SK-N-SH treated with all-trans-retinoic acid at 6 μM for 48 hours (cell line): ENCODE results near the gene PID1.

Experiments
- ATAC-seq: fragments of 200-7000 bp; cut with Tn5 transposase; 3 replicates; pipeline ENCODE4 v1.9.1; 2020; ENCODE audit warnings: mild to moderate bottlenecking, moderate library complexity
- ARNTL ChIP-seq: fragments of 450-650 bp; formaldehyde crosslinking; IDR thresholded peaks from 2 replicates; pipeline ENCODE4 v1.5.0; 2020; ENCODE audit warnings: low read depth, mild to moderate bottlenecking, moderate library complexity, borderline replicate concordance
- BACH2 ChIP-seq: fragments of 250-450 bp; sonication (Bioruptor Pico); IDR thresholded peaks from 2 replicates; pipeline ENCODE4 v1.9.0; 2021; ENCODE audit warnings: mild to moderate bottlenecking, borderline replicate concordance
- CREB5 ChIP-seq: fragments of 250-450 bp; sonication (Bioruptor Pico); IDR thresholded peaks from 2 replicates; pipeline ENCODE4 v1.5.1; 2020; ENCODE audit warnings: low read depth, mild to moderate bottlenecking, moderate library complexity
- CSDC2 ChIP-seq: fragments of 250-450 bp; sonication (Bioruptor Pico); IDR thresholded peaks from 2 replicates; pipeline ENCODE4 v1.5.0; 2020; ENCODE audit warnings: mild to moderate bottlenecking, moderate library complexity
- CSRNP3 ChIP-seq: fragments of 250-450 bp; sonication (Bioruptor Pico); IDR thresholded peaks from 2 replicates; pipeline ENCODE4 v1.5.1; 2021; ENCODE audit warnings: mild to moderate bottlenecking, moderate library complexity
- ESRRG ChIP-seq: fragments of 250-450 bp; sonication (Bioruptor Pico); IDR thresholded peaks from 2 replicates; pipeline ENCODE4 v1.6.1; 2021; ENCODE audit warnings: mild to moderate bottlenecking
- GLIS3 ChIP-seq: fragments of 250-450 bp; sonication (Bioruptor Pico); IDR thresholded peaks from 2 replicates; pipeline ENCODE4 v1.5.0; 2020; ENCODE audit warnings: mild to moderate bottlenecking, moderate library complexity
- ISL1 ChIP-seq: fragments of 250-450 bp; sonication (Bioruptor Pico); IDR thresholded peaks from 2 replicates; pipeline ENCODE4 v2.1.2; 2022; ENCODE audit warnings: mild to moderate bottlenecking, moderate library complexity
- OSR1 ChIP-seq: fragments of 250-450 bp; sonication (Bioruptor Pico); IDR thresholded peaks from 2 replicates; pipeline ENCODE4 v1.8.0; 2022; ENCODE audit warnings: moderate library complexity, mild to moderate bottlenecking, inconsistent platforms
- PPARA ChIP-seq: fragments of 250-450 bp; sonication (Bioruptor Pico); IDR thresholded peaks from 2 replicates; pipeline ENCODE4 v1.5.0; 2020; ENCODE audit warnings: mild to moderate bottlenecking, borderline replicate concordance
- RARB ChIP-seq: fragments of 250-450 bp; sonication (Bioruptor Pico); IDR thresholded peaks from 2 replicates; pipeline ENCODE4 v1.8.0; 2021; ENCODE audit warnings: mild to moderate bottlenecking, moderate library complexity
- SNAI2 ChIP-seq: fragments of 250-450 bp; sonication (Bioruptor Pico); IDR thresholded peaks from 2 replicates; pipeline ENCODE4 v1.5.0; 2020; ENCODE audit warnings: mild to moderate bottlenecking, moderate library complexity
- TCF4 ChIP-seq: fragments of 250-450 bp; sonication (Bioruptor Pico); IDR thresholded peaks from 2 replicates; pipeline ENCODE4 v1.8.0; 2021; ENCODE audit warnings: mild to moderate bottlenecking, moderate library complexity, borderline replicate concordance
- TOX ChIP-seq: fragments of 250-450 bp; sonication (Bioruptor Pico); IDR thresholded peaks from 2 replicates; pipeline ENCODE4 v1.8.0; 2021; ENCODE audit warnings: mild to moderate bottlenecking, moderate library complexity, borderline replicate concordance
- ZC3H10 ChIP-seq: fragments of 250-450 bp; sonication (Bioruptor Pico); IDR thresholded peaks from 2 replicates; pipeline ENCODE4 v1.5.1; 2021; ENCODE audit warnings: mild to moderate bottlenecking, moderate library complexity
- ZFP3 ChIP-seq: fragments of 250-450 bp; sonication (Bioruptor Pico); IDR thresholded peaks from 2 replicates; pipeline ENCODE4 v1.5.0; 2020; ENCODE audit warnings: mild to moderate bottlenecking, moderate library complexity
- ZFP30 ChIP-seq: fragments of 450-650 bp; formaldehyde crosslinking; IDR thresholded peaks from 2 replicates; pipeline ENCODE4 v1.5.0; 2022; ENCODE audit warnings: mild to moderate bottlenecking, moderate library complexity
- ZNF565 ChIP-seq: fragments of 450-650 bp; formaldehyde crosslinking; conservative IDR thresholded peaks from 2 replicates; pipeline ENCODE4 v1.5.0; 2020; ENCODE audit warnings: low read depth, mild to moderate bottlenecking, moderate library complexity
- ZNF70 ChIP-seq: fragments of 450-650 bp; formaldehyde crosslinking; IDR thresholded peaks from 2 replicates; pipeline ENCODE4 v1.5.0; 2020; ENCODE audit warnings: mild to moderate bottlenecking, moderate library complexity
- ZNF8 ChIP-seq: fragments of 450-650 bp; formaldehyde crosslinking; IDR thresholded peaks from 2 replicates; pipeline ENCODE4 v1.5.0; 2020; ENCODE audit warnings: mild to moderate bottlenecking, moderate library complexity
- TF ChIP-seq, protein P1 (sequence below): fragments of 250-450 bp; sonication (Bioruptor Pico); IDR thresholded peaks from 2 replicates; pipeline ENCODE4 v1.8.0; 2020; ENCODE audit warnings: mild to moderate bottlenecking, moderate library complexity, borderline replicate concordance

PID1 gene

GRCh38 chr2:229273006-229273722, 2.1 kb upstream of the PID1 start:
- ATAC-seq = no peak
- no peak for TF ChIP-seq ESRRG (CRISPR knock-in tag)
- TF ChIP-seq ZC3H10 (CRISPR knock-in tag) = no peak
- no peak for TF ChIP-seq RARB (CRISPR knock-in tag)
- TF ChIP-seq CREB5 (CRISPR knock-in tag) = no peak
- TF ChIP-seq ZNF565 (CRISPR knock-in tag) = no peak
- TF ChIP-seq CSRNP3 (CRISPR knock-in tag) = no peak
- TF ChIP-seq TOX = no peak
- TF ChIP-seq ARNTL (CRISPR knock-in tag) = no peak

DNA sequence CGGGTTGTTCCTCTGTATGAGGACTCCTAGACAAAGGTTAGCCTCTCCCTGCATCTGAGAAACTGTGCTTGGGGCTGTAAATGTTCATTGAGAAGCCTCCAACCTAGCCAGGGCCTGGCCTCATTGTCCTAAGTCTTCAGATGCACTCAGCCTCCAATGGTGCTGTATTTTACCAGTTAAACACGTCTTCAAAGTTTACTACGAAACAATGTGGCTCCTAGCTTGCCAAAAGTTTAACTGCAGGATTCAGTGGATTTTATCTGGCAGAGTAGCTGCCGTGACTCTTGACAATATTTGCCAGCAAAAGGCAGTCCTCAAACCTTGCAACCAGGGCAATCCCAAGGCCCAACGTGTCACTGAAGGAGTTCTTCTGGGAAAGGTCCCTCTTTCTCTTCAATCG, 1.1 kb downstream of the PID1 start:
- TF ChIP-seq ZNF70 (no peak), GLIS3 (no peak), PPARA (CRISPR knock-in tag) (no peak)
- no peak for ATAC-seq

DNA sequence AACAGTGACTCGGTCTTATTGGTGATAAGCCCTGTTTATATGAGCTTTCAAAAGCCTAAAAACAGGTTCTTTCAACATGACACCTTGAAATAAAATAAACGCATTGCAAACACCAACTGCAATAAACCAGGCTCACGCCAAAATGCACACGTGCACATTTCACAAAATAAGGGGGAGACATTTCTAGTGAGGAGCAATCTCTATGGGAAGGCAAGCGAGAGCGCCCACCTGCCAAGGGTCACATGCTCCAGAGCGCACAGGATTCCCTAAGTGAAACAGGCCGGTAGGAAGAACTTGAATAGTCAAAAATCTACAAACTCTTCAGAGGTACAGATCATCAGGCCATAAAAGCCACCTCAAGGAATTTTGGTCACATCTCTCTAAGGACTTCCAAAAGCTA, 1.9 kb downstream of the PID1 start:
- no peak for ATAC-seq
- TF ChIP-seq GLIS3 = no peak
- TF ChIP-seq CREB5 (CRISPR knock-in tag) = no peak
- no peak for TF ChIP-seq RARB (CRISPR knock-in tag)
- no peak for TF ChIP-seq ZNF565 (CRISPR knock-in tag)
- TF ChIP-seq ZC3H10 (CRISPR knock-in tag) = no peak
- TF ChIP-seq ZNF70 = no peak
- no peak for TF ChIP-seq ZFP3 (CRISPR knock-in tag)
- no peak for TF ChIP-seq CSDC2 (CRISPR knock-in tag)
- TF ChIP-seq ZFP30 (CRISPR knock-in tag) = no peak
- TF ChIP-seq CSRNP3 (CRISPR knock-in tag) = no peak
- TF ChIP-seq SNAI2 (CRISPR knock-in tag) = no peak
- TF ChIP-seq, protein P1, sequence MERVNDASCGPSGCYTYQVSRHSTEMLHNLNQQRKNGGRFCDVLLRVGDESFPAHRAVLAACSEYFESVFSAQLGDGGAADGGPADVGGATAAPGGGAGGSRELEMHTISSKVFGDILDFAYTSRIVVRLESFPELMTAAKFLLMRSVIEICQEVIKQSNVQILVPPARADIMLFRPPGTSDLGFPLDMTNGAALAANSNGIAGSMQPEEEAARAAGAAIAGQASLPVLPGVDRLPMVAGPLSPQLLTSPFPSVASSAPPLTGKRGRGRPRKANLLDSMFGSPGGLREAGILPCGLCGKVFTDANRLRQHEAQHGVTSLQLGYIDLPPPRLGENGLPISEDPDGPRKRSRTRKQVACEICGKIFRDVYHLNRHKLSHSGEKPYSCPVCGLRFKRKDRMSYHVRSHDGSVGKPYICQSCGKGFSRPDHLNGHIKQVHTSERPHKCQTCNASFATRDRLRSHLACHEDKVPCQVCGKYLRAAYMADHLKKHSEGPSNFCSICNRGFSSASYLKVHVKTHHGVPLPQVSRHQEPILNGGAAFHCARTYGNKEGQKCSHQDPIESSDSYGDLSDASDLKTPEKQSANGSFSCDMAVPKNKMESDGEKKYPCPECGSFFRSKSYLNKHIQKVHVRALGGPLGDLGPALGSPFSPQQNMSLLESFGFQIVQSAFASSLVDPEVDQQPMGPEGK = no peak
- TF ChIP-seq TCF4 (CRISPR knock-in tag) = no peak
- TF ChIP-seq ZNF8 (CRISPR knock-in tag) = no peak
- TF ChIP-seq OSR1 (CRISPR knock-in tag) = no peak
- no peak for TF ChIP-seq ARNTL (CRISPR knock-in tag)
- TF ChIP-seq PPARA (CRISPR knock-in tag) = no peak
- no peak for TF ChIP-seq BACH2 (CRISPR knock-in tag)

DNA sequence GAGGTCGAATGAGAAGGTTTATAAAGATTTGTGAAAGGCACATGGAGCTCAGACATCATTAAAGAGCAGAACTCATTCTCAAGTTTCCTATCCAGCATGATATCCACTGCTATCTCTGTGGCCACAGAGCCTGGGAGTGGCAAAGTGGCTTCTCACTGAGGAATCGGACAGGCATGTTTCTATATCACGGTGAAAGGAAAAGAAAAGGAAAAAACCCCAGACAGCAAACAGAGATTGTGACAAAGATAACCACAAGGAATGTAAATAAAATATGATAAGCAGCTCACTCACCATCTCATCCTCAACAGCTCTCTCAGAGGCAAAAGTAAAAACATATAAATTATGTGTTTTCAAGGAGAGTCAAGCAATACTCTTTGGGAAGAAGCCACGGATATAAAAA, 2.5 kb downstream of the PID1 start:
- no peak for ATAC-seq
- TF ChIP-seq CSRNP3 (CRISPR knock-in tag) = no peak
- no peak for TF ChIP-seq CSDC2 (CRISPR knock-in tag)
- no peak for TF ChIP-seq ZNF8 (CRISPR knock-in tag)
- TF ChIP-seq ZFP30 (CRISPR knock-in tag) = no peak
- no peak for TF ChIP-seq ZC3H10 (CRISPR knock-in tag)
- no peak for TF ChIP-seq SNAI2 (CRISPR knock-in tag)
- TF ChIP-seq ESRRG (CRISPR knock-in tag) = no peak
- no peak for TF ChIP-seq ISL1 (CRISPR knock-in tag)
- no peak for TF ChIP-seq ARNTL (CRISPR knock-in tag)
- no peak for TF ChIP-seq GLIS3
- TF ChIP-seq, protein P1 = no peak
- TF ChIP-seq ZFP3 (CRISPR knock-in tag) = no peak
- no peak for TF ChIP-seq TCF4 (CRISPR knock-in tag)
- no peak for TF ChIP-seq CREB5 (CRISPR knock-in tag)
